GM23338 (cell line): ENCODE results near the gene ARL6IP5. TPM values are rescaled to one million over a fixed set of nuclear protein-coding genes. Genes with fewer than 3 reads are reported as not detected.
A peak's percentile ranks its signal among the peaks of the same experiment; 100 is the strongest.

Source experiments
- ATAC-seq: fragments of 200-7000 bp; cut with Tn5 transposase; 3 replicates; pipeline ENCODE4 v1.9.1; 2020
- DNase-seq: peaks from one replicate; pipeline ENCODE4 v3.0.0-alpha.2; 2015; ENCODE audit warnings: low spot score
- H2AFZ ChIP-seq: fragments of 200-600 bp; sonication (generic); 2 replicates; pipeline ENCODE4 v1.8.0; 2016; ENCODE audit warnings: antibody characterized with exemption, mild to moderate bottlenecking, moderate library complexity
- H3F3A ChIP-seq: fragments of 200-600 bp; sonication (generic); replicated peaks from 2 replicates; pipeline ENCODE4 v1.8.0; 2017; ENCODE audit warnings: antibody characterized with exemption, mixed run types, low read depth
- H3K27ac ChIP-seq: fragments of 200-600 bp; sonication (generic); 2 replicates; pipeline ENCODE4 v1.6.1; 2016; ENCODE audit warnings: low read depth
- H3K27me3 ChIP-seq: fragments of 200-600 bp; sonication (generic); 2 replicates; pipeline ENCODE4 v1.8.0; 2016; ENCODE audit warnings: mild to moderate bottlenecking, mixed run types, moderate library complexity; ENCODE audit not compliant: insufficient read depth
- H3K36me3 ChIP-seq: fragments of 200-600 bp; sonication (generic); 2 replicates; pipeline ENCODE4 v1.8.0; 2016; ENCODE audit warnings: mild to moderate bottlenecking; ENCODE audit not compliant: insufficient read depth
- H3K4me1 ChIP-seq: fragments of 200-600 bp; sonication (generic); 2 replicates; pipeline ENCODE4 v1.8.0; 2016; ENCODE audit warnings: mild to moderate bottlenecking, moderate library complexity; ENCODE audit not compliant: insufficient read depth
- H3K4me2 ChIP-seq: fragments of 200-600 bp; sonication (generic); 2 replicates; pipeline ENCODE4 v1.7.1; 2017; ENCODE audit warnings: mixed run types
- H3K4me3 ChIP-seq: fragments of 200-600 bp; sonication (generic); 2 replicates; pipeline ENCODE4 v1.6.1; 2016; ENCODE audit warnings: mixed run types
- H3K79me2 ChIP-seq: fragments of 200-600 bp; sonication (generic); replicated peaks from 2 replicates; pipeline ENCODE4 v1.8.0; 2017; ENCODE audit warnings: mild to moderate bottlenecking; ENCODE audit not compliant: insufficient read depth
- H3K9me2 ChIP-seq: fragments of 200-600 bp; sonication (generic); 2 replicates; pipeline ENCODE4 v1.8.0; 2017; ENCODE audit not compliant: insufficient read depth
- H4K20me1 ChIP-seq: fragments of 200-600 bp; sonication (generic); replicated peaks from 2 replicates; pipeline ENCODE4 v1.8.0; 2017; ENCODE audit warnings: mild to moderate bottlenecking; ENCODE audit not compliant: insufficient read depth
- H3K27ac Mint-ChIP-seq: 2 replicates; pipeline ENCODE4 v1.8.0; 2020; ENCODE audit warnings: inconsistent platforms, mild to moderate bottlenecking, moderate library complexity, mixed read lengths
- H3K27me3 Mint-ChIP-seq: 3 replicates; pipeline ENCODE4 v1.8.0; 2022; ENCODE audit warnings: low read depth, mild to moderate bottlenecking, moderate library complexity, mixed read lengths, inconsistent platforms; ENCODE audit not compliant: insufficient read depth, poor library complexity
- H3K36me3 Mint-ChIP-seq: 3 replicates; pipeline ENCODE4 v1.8.0; 2021; ENCODE audit warnings: low read depth, mild to moderate bottlenecking, inconsistent platforms, moderate library complexity, mixed read lengths
- H3K4me1 Mint-ChIP-seq: 3 replicates; pipeline ENCODE4 v1.8.0; 2020; ENCODE audit warnings: mild to moderate bottlenecking, inconsistent platforms, mixed read lengths
- H3K4me3 Mint-ChIP-seq: 3 replicates; pipeline ENCODE4 v1.8.0; 2021; ENCODE audit warnings: moderate library complexity, mild to moderate bottlenecking, inconsistent platforms, mixed read lengths
- H3K9me3 Mint-ChIP-seq: 3 replicates; pipeline ENCODE4 v1.8.0; 2020; ENCODE audit warnings: moderate library complexity, mild to moderate bottlenecking, inconsistent platforms, mixed read lengths
- CREB1 ChIP-seq: fragments of 250-450 bp; sonication (Bioruptor Pico); IDR thresholded peaks from 2 replicates; pipeline ENCODE4 v1.5.0; 2020; ENCODE audit warnings: low read depth, mild to moderate bottlenecking, moderate library complexity
- CTCF ChIP-seq, 2 experiments: fragments of 200-600 bp in 1 of 2; sonication (generic) in 1 of 2; conservative IDR thresholded peaks; 2 replicates each; pipeline versions ENCODE4 v1.5.1 to v1.6.1; 2016 to 2017; ENCODE audit warnings: antibody characterized with exemption in 2 of 2, low read depth in 2 of 2, mild to moderate bottlenecking in 2 of 2, moderate library complexity in 1 of 2
- EZH2 ChIP-seq: fragments of 200-600 bp; sonication (generic); IDR thresholded peaks from one replicate; pipeline ENCODE4 v1.8.0; 2017; ENCODE audit warnings: antibody characterized with exemption, mild to moderate bottlenecking, low read depth; ENCODE audit not compliant: unreplicated experiment
- EZH2phosphoT487 ChIP-seq: fragments of 200-600 bp; sonication (generic); IDR thresholded peaks from one replicate; pipeline ENCODE4 v1.8.1; 2018; ENCODE audit warnings: antibody characterized with exemption; ENCODE audit not compliant: unreplicated experiment
- JUNB ChIP-seq: IDR thresholded peaks from one replicate; pipeline ENCODE4 v1.6.1; 2016; ENCODE audit warnings: antibody characterized with exemption; ENCODE audit not compliant: unreplicated experiment
- NANOG ChIP-seq: IDR thresholded peaks from 2 replicates; pipeline ENCODE4 v1.6.1; 2016; ENCODE audit warnings: antibody characterized with exemption, borderline replicate concordance
- POLR2AphosphoS5 ChIP-seq: IDR thresholded peaks from 2 replicates; pipeline ENCODE4 v1.6.1; 2016; ENCODE audit warnings: antibody characterized with exemption, low read depth
- REST ChIP-seq: IDR thresholded peaks from one replicate; pipeline ENCODE4 v1.6.1; 2018; ENCODE audit warnings: antibody characterized with exemption; ENCODE audit not compliant: unreplicated experiment
- STAT1 ChIP-seq: IDR thresholded peaks from one replicate; pipeline ENCODE4 v1.6.1; 2016; ENCODE audit warnings: antibody characterized with exemption; ENCODE audit not compliant: unreplicated experiment
- ZNF114 ChIP-seq: fragments of 250-450 bp; sonication (Bioruptor Pico); IDR thresholded peaks from 2 replicates; pipeline ENCODE4 v1.5.0; 2020; ENCODE audit warnings: mild to moderate bottlenecking, moderate library complexity
- ZNF331 ChIP-seq: fragments of 250-450 bp; sonication (Bioruptor Pico); IDR thresholded peaks from 2 replicates; pipeline ENCODE4 v1.5.0; 2020; ENCODE audit warnings: low read depth, mild to moderate bottlenecking, moderate library complexity
- polyA plus RNA-seq: library from polyadenylated mRNA; unstranded; fragments of >200 nt; fragmentation: Nextera tagmentation; extraction: Ambion mirVana; gene quantifications from 2 replicates; pipeline ENCODE4 v1.2.1, GENCODE V29; 2016
- total RNA-seq: library from RNA; depleted of rRNA; stranded (reverse); fragments of >200 nt; shearing (Covaris generic); gene quantifications from 2 replicates; pipeline ENCODE4 v1.2.3, GENCODE V29; 2014

ARL6IP5 gene
- total and polyA plus RNA-seq, 2 experiments from 2014 or later = 28.8 to 39.8 TPM

GRCh38 chr3:69090021-69090420 is 5.3 kb downstream of the ARL6IP5 start:
- Mint-ChIP-seq H3K9me3 (no peaks in the 10 kb centered on the region), H3K27me3 (peaks cover 6% of the 10 kb centered on the region), H3K4me3 (no peak overlapping the region), H3K27ac (no peak overlapping the region), H3K36me3 (no peaks in the 10 kb centered on the region), H3K4me1 (peaks cover 44% of the 10 kb centered on the region)
- no peak for DNase-seq
- TF ChIP-seq JUNB = no peak
- TF ChIP-seq NANOG = no peak
- no peak for TF ChIP-seq STAT1
- no peak for TF ChIP-seq EZH2
- no peak for TF ChIP-seq EZH2phosphoT487
- TF ChIP-seq ZNF114 = no peak
- no peak for TF ChIP-seq POLR2AphosphoS5
- TF ChIP-seq CTCF (conservative IDR thresholded peaks at IDR 0.05; ENCODE audit: low read depth in 2 of 2) = no peak
- no peak for TF ChIP-seq CREB1 (CRISPR knock-in tag)
- H3K27me3 ChIP-seq = no peaks in the 10 kb centered on the region
- no peak overlapping the region for H3K27ac ChIP-seq
- H3K36me3 ChIP-seq = no peaks in the 10 kb centered on the region
- H2AFZ ChIP-seq = no peak overlapping the region
- ATAC-seq = no peak
- no peaks in the 10 kb centered on the region for H3K9me2 ChIP-seq
- peaks cover 46% of the 10 kb centered on the region for H3K4me1 ChIP-seq
- no peaks in the 10 kb centered on the region for H3F3A ChIP-seq
- no peaks in the 10 kb centered on the region for H4K20me1 ChIP-seq
- 0 out of 2 replicates have a peak, but pooled peaks cover 19% of the 10 kb centered on the region for H3K79me2 ChIP-seq
- H3K4me3 ChIP-seq = no peak overlapping the region
- H3K4me2 ChIP-seq = no peak overlapping the region

- no peaks in the 10 kb centered on the region for H3K9me2 ChIP-seq
- H3K27me3 Mint-ChIP-seq = peaks cover 9% of the 10 kb centered on the region
- H3K36me3 Mint-ChIP-seq = no peaks in the 10 kb centered on the region
- no peak overlapping the region for H3K4me3 Mint-ChIP-seq
- DNase-seq (no peak), ATAC-seq (no peak)
- no peaks in the 10 kb centered on the region for H3K27me3 ChIP-seq
- H3K4me2 ChIP-seq = no peak overlapping the region
- H3K27ac ChIP-seq = peak overlapping the region; percentile 65; the same call in 1 of the 2 replicates
- H4K20me1 ChIP-seq = no peaks in the 10 kb centered on the region
- H3K79me2 ChIP-seq = 0 out of 2 replicates have a peak, but pooled peaks cover 24% of the 10 kb centered on the region
- H3K36me3 ChIP-seq = no peaks in the 10 kb centered on the region
- peaks cover 43% of the 10 kb centered on the region for H3K4me1 Mint-ChIP-seq
- H2AFZ ChIP-seq = no peak overlapping the region
- H3K4me1 ChIP-seq = peaks cover 45% of the 10 kb centered on the region
- H3K9me3 Mint-ChIP-seq = no peaks in the 10 kb centered on the region
- no peaks in the 10 kb centered on the region for H3F3A ChIP-seq
- no peak overlapping the region for H3K27ac Mint-ChIP-seq
- H3K4me3 ChIP-seq = no peak overlapping the region
- TF ChIP-seq EZH2 = no peak
- no peak for TF ChIP-seq ZNF331 (CRISPR knock-in tag)
- no peak for TF ChIP-seq EZH2phosphoT487
- TF ChIP-seq REST = no peak
- TF ChIP-seq NANOG = no peak
Observed at GRCh38 chr3:69091389-69092029, 6.8 kb downstream of the ARL6IP5 start.
